ENCODE results near the gene CUEDC2.

DNA sequence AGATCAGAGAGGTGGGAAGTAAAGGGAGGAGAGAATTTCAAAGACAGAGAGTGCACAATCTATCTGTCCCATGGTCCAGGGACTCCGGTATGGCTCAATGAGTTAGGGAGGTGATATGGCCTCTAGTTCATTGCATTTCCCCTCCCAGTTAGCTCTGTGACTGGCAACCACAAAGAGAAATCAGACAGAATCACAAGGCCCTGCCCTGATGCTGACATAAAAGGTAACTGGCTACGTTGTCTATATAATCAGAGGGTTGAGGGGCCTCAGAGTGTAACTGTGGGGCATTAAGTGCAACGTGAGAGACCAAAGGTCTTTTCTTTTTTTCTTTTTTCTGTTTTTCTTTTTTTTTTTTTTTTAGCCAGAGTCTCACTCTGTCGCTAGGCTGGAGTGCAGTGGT, 26.3 kb upstream of the CUEDC2 start:
- TF ChIP-seq, protein P1, sequence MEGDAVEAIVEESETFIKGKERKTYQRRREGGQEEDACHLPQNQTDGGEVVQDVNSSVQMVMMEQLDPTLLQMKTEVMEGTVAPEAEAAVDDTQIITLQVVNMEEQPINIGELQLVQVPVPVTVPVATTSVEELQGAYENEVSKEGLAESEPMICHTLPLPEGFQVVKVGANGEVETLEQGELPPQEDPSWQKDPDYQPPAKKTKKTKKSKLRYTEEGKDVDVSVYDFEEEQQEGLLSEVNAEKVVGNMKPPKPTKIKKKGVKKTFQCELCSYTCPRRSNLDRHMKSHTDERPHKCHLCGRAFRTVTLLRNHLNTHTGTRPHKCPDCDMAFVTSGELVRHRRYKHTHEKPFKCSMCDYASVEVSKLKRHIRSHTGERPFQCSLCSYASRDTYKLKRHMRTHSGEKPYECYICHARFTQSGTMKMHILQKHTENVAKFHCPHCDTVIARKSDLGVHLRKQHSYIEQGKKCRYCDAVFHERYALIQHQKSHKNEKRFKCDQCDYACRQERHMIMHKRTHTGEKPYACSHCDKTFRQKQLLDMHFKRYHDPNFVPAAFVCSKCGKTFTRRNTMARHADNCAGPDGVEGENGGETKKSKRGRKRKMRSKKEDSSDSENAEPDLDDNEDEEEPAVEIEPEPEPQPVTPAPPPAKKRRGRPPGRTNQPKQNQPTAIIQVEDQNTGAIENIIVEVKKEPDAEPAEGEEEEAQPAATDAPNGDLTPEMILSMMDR (IDR thresholded peaks at IDR 0.05; ENCODE audit: low read depth, low read length) = no peak
- no peak for TF ChIP-seq EZH2phosphoT487 (IDR thresholded peaks at IDR 0.05; ENCODE audit: low read depth)

Measured in OCI-LY3 (cell line).